ENCODE measurements around the gene OR11A1.

DNA sequence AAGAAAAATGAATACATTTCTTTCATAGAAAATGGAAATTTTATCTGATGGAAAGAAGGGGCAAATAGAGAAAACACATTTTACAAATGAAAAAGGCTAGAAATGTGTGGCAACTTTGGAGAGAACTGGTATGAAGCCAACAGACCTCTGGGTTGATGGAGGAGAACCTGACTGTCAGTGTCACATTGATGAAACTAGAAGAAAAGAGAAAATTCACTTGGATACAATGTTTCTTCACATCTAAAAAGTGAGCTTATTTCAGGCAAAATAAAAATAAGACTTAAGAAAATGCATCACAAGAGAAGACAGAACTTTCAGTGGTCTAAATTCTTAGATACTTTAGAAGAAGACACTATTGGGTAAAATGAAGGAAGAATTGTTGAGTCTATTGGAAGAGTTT lies 61.5 kb downstream of the OR11A1 start, which contains the start of gene OR12D2:
- TF ChIP-seq POLR2A (IDR thresholded peaks at IDR 0.05; ENCODE audit: low read length): no peak
- no peak for TF ChIP-seq GATA1 (IDR thresholded peaks at IDR 0.05; ENCODE audit: low read depth, low read length)

Data from erythroblast (primary cell).